Activated CD4-positive, alpha-beta memory T cell treated with anti-CD3 and anti-CD28 coated beads for 36 hours (primary cell): ENCODE data around the gene COL1A2. TPM values are rescaled to one million over a fixed set of nuclear protein-coding genes. Genes with fewer than 3 reads are reported as not detected.

Experiments used
- CTCF ChIA-PET: fragments of 350-600 bp; sonication (Branson Sonifier 250); formaldehyde crosslinking; loops from one replicate; lab custom pipeline; 2021; ENCODE audit warnings: antibody characterized with exemption, inconsistent platforms; lab: Charles Lee
- POLR2A ChIA-PET: fragments of 350-600 bp; sonication (Branson Sonifier 250); formaldehyde crosslinking; loops from one replicate; lab custom pipeline; 2021; ENCODE audit warnings: antibody characterized with exemption; lab: Charles Lee
- DNase-seq: peaks from one replicate; pipeline ENCODE4 v3.0.0-alpha.2; 2020
- H3K27ac Mint-ChIP-seq: one replicate; pipeline ENCODE4 v1.8.0; 2021; ENCODE audit warnings: mixed read lengths
- H3K27me3 Mint-ChIP-seq: one replicate; pipeline ENCODE4 v1.8.0; 2021; ENCODE audit warnings: mixed read lengths
- H3K36me3 Mint-ChIP-seq: one replicate; pipeline ENCODE4 v1.8.0; 2021; ENCODE audit warnings: mixed read lengths
- H3K4me1 Mint-ChIP-seq: one replicate; pipeline ENCODE4 v1.8.0; 2021; ENCODE audit warnings: low read depth, mixed read lengths
- H3K4me3 Mint-ChIP-seq: one replicate; pipeline ENCODE4 v1.8.0; 2021; ENCODE audit warnings: mild to moderate bottlenecking, mixed read lengths
- H3K9me3 Mint-ChIP-seq: one replicate; pipeline ENCODE4 v1.8.0; 2021; ENCODE audit warnings: mixed read lengths
- intact Hi-C: fragments of 100-400 bp; cut with micrococcal nuclease; formaldehyde crosslinking; loops from one replicate; pipeline ENCODE4 v1.15.1; 2023
- total RNA-seq, 2 experiments: library from RNA; stranded (reverse); gene quantifications; one replicate each; pipeline ENCODE4 v1.2.3, GENCODE V29; 2021

Gene COL1A2
- total RNA-seq, 2 experiments from 2014 or later, result not detected

- Mint-ChIP-seq H3K4me1 (no peaks in the 10 kb centered on the region), H3K36me3 (no peaks in the 10 kb centered on the region), H3K4me3 (no peak overlapping the region), H3K9me3 (no peaks in the 10 kb centered on the region), H3K27ac (no peak overlapping the region), H3K27me3 (peaks cover 9% of the 10 kb centered on the region)
- POLR2A ChIA-PET, result no interaction called here
- intact Hi-C loops, result no loop called here
- CTCF ChIA-PET, result interaction anchor here (0.6 to 2.5 kb wide), 4 partner anchors 10 to 1031 kb away, joined by 3 to 13 read pairs (median 6); partner anchors contain the start of gene SGCE
- no peak for DNase-seq
These were observed 51.0 kb downstream of the COL1A2 start for GRCh38 chr7:94445696-94446194.

GRCh38 chr7:94446308-94446707 lies 51.6 kb downstream of the COL1A2 start:
- H3K4me1 Mint-ChIP-seq, result no peaks in the 10 kb centered on the region
- ChIA-PET CTCF (interaction anchor here (0.8 to 2.5 kb wide), 5 partner anchors 10 to 1031 kb away, joined by 3 to 13 read pairs (median 3); partner anchors contain the start of gene SGCE), POLR2A (no interaction called here)
- no peaks in the 10 kb centered on the region for H3K9me3 Mint-ChIP-seq
- no peaks in the 10 kb centered on the region for H3K36me3 Mint-ChIP-seq
- no peak for DNase-seq
- H3K4me3 Mint-ChIP-seq, result no peak overlapping the region
- peaks cover 10% of the 10 kb centered on the region for H3K27me3 Mint-ChIP-seq
- intact Hi-C loops, result no loop called here
- no peak overlapping the region for H3K27ac Mint-ChIP-seq

GRCh38 chr7:94449151-94449725 lies 54.5 kb downstream of the COL1A2 start:
- Mint-ChIP-seq H3K4me1 (no peaks in the 10 kb centered on the region), H3K27ac (no peak overlapping the region), H3K9me3 (no peaks in the 10 kb centered on the region), H3K36me3 (no peaks in the 10 kb centered on the region), H3K4me3 (no peak overlapping the region), H3K27me3 (peaks cover 15% of the 10 kb centered on the region)
- ChIA-PET POLR2A (no interaction called here), CTCF (interaction anchor here (0.6 to 4.2 kb wide), 29 partner anchors 9 to 1221 kb away, joined by 3 to 52 read pairs (median 4); partner anchors contain the start of gene SGCE)
- intact Hi-C loops, result loop anchor here (1.0 to 2.0 kb wide), 2 partner anchors 798 to 1028 kb away; no protein-coding TSS in a partner anchor
- DNase-seq, result no peak

- no peak for DNase-seq
- ChIA-PET CTCF (interaction anchor here (0.6 to 4.2 kb wide), 29 partner anchors 9 to 1222 kb away, joined by 3 to 52 read pairs (median 4); partner anchors contain the start of genes CASD1 and SGCE), POLR2A (no interaction called here)
- intact Hi-C loops, result loop anchor here (5.0 kb wide), 1 partner anchor 207 kb away; the partner anchor contains the start of gene SGCE
- no peaks in the 10 kb centered on the region for H3K36me3 Mint-ChIP-seq
- peaks cover 15% of the 10 kb centered on the region for H3K27me3 Mint-ChIP-seq
- no peak overlapping the region for H3K27ac Mint-ChIP-seq
- H3K4me3 Mint-ChIP-seq, result no peak overlapping the region
- H3K4me1 Mint-ChIP-seq, result no peaks in the 10 kb centered on the region
- H3K9me3 Mint-ChIP-seq, result no peaks in the 10 kb centered on the region
These were observed 55.5 kb downstream of the COL1A2 start for GRCh38 chr7:94450044-94450697.

- Mint-ChIP-seq H3K27ac (no peak overlapping the region), H3K9me3 (no peaks in the 10 kb centered on the region), H3K27me3 (peaks cover 15% of the 10 kb centered on the region), H3K36me3 (no peaks in the 10 kb centered on the region), H3K4me3 (no peak overlapping the region), H3K4me1 (no peaks in the 10 kb centered on the region)
- CTCF ChIA-PET, result interaction anchor here (0.9 to 4.2 kb wide), 7 partner anchors 8 to 1025 kb away, joined by 3 to 52 read pairs (median 12); partner anchors contain the start of gene CASD1
- POLR2A ChIA-PET, result no interaction called here
- intact Hi-C loops, result loop anchor here (5.0 kb wide), 1 partner anchor 206 kb away; the partner anchor contains the start of gene SGCE
- no peak for DNase-seq
These were observed 56.5 kb downstream of the COL1A2 start for GRCh38 chr7:94451187-94451586.

GRCh38 chr7:94452239-94452638 lies 57.5 kb downstream of the COL1A2 start:
- Mint-ChIP-seq H3K4me3 (no peak overlapping the region), H3K4me1 (no peaks in the 10 kb centered on the region), H3K36me3 (no peaks in the 10 kb centered on the region), H3K27ac (no peak overlapping the region), H3K9me3 (no peaks in the 10 kb centered on the region), H3K27me3 (peaks cover 15% of the 10 kb centered on the region)
- ChIA-PET POLR2A (no interaction called here), CTCF (no interaction called here)
- no peak for DNase-seq
- intact Hi-C loops, result loop anchor here (5.0 kb wide), 1 partner anchor 205 kb away; the partner anchor contains the start of gene SGCE

- no peak overlapping the region for H3K27ac Mint-ChIP-seq
- CTCF ChIA-PET, result no interaction called here
- no peak overlapping the region for H3K4me3 Mint-ChIP-seq
- POLR2A ChIA-PET, result no interaction called here
- H3K4me1 Mint-ChIP-seq, result no peaks in the 10 kb centered on the region
- H3K9me3 Mint-ChIP-seq, result no peaks in the 10 kb centered on the region
- intact Hi-C loops, result loop anchor here (5.0 kb wide), 1 partner anchor 203 kb away; the partner anchor contains the start of gene SGCE
- no peaks in the 10 kb centered on the region for H3K36me3 Mint-ChIP-seq
- no peak for DNase-seq
- peaks cover 15% of the 10 kb centered on the region for H3K27me3 Mint-ChIP-seq
These were observed 59.2 kb downstream of the COL1A2 start for GRCh38 chr7:94453898-94454297.

- no peak for DNase-seq
- H3K4me1 Mint-ChIP-seq, result no peaks in the 10 kb centered on the region
- peaks cover under 1% of the 10 kb centered on the region for H3K27me3 Mint-ChIP-seq
- H3K27ac Mint-ChIP-seq, result no peak overlapping the region
- ChIA-PET POLR2A (no interaction called here), CTCF (interaction anchor here (2.0 to 3.6 kb wide), 2 partner anchors 8 to 198 kb away, joined by 6 to 13 read pairs; partner anchors contain the start of gene SGCE)
- intact Hi-C loops, result no loop called here
- no peaks in the 10 kb centered on the region for H3K36me3 Mint-ChIP-seq
- H3K4me3 Mint-ChIP-seq, result no peak overlapping the region
- no peaks in the 10 kb centered on the region for H3K9me3 Mint-ChIP-seq
These were observed 63.3 kb downstream of the COL1A2 start for GRCh38 chr7:94458041-94458440.

- no peak overlapping the region for H3K27ac Mint-ChIP-seq
- H3K9me3 Mint-ChIP-seq, result peaks cover 4% of the 10 kb centered on the region
- CTCF ChIA-PET, result no interaction called here
- no peaks in the 10 kb centered on the region for H3K4me1 Mint-ChIP-seq
- peaks cover 3% of the 10 kb centered on the region for H3K36me3 Mint-ChIP-seq
- no peak for DNase-seq
- POLR2A ChIA-PET, result no interaction called here
- intact Hi-C loops, result no loop called here
- no peak overlapping the region for H3K4me3 Mint-ChIP-seq
- peaks cover 3% of the 10 kb centered on the region for H3K27me3 Mint-ChIP-seq
These were observed 71.8 kb downstream of the COL1A2 start for GRCh38 chr7:94466516-94466915.

- no peak for DNase-seq
- peaks cover 9% of the 10 kb centered on the region for H3K27me3 Mint-ChIP-seq
- peaks cover 5% of the 10 kb centered on the region for H3K36me3 Mint-ChIP-seq
- CTCF ChIA-PET, result no interaction called here
- H3K4me1 Mint-ChIP-seq, result no peaks in the 10 kb centered on the region
- peaks cover 10% of the 10 kb centered on the region for H3K9me3 Mint-ChIP-seq
- no peak overlapping the region for H3K27ac Mint-ChIP-seq
- H3K4me3 Mint-ChIP-seq, result no peak overlapping the region
- POLR2A ChIA-PET, result no interaction called here
- intact Hi-C loops, result loop anchor here (1.0 kb wide), 1 partner anchor 21 kb away; no protein-coding TSS in a partner anchor
These were observed 76.9 kb downstream of the COL1A2 start for GRCh38 chr7:94471604-94472003.

- POLR2A ChIA-PET, result no interaction called here
- Mint-ChIP-seq H3K27ac (no peak overlapping the region), H3K36me3 (peaks cover 5% of the 10 kb centered on the region), H3K4me1 (no peaks in the 10 kb centered on the region), H3K4me3 (no peak overlapping the region), H3K9me3 (peaks cover 10% of the 10 kb centered on the region), H3K27me3 (peaks cover 12% of the 10 kb centered on the region)
- intact Hi-C loops, result loop anchor here (1.0 kb wide), 1 partner anchor 20 kb away; no protein-coding TSS in a partner anchor
- DNase-seq, result no peak
- CTCF ChIA-PET, result no interaction called here
These were observed 77.9 kb downstream of the COL1A2 start for GRCh38 chr7:94472608-94473007.

GRCh38 chr7:94476251-94476840 lies 81.7 kb downstream of the COL1A2 start:
- POLR2A ChIA-PET, result no interaction called here

More at GRCh38 chr7:94476251-94476840, 81.7 kb downstream of the COL1A2 start:
- intact Hi-C loops, result no loop called here
- no peak for DNase-seq
- Mint-ChIP-seq H3K4me3 (no peak overlapping the region), H3K36me3 (peaks cover 3% of the 10 kb centered on the region), H3K4me1 (no peaks in the 10 kb centered on the region), H3K9me3 (peaks cover 7% of the 10 kb centered on the region), H3K27ac (no peak overlapping the region), H3K27me3 (peaks cover 17% of the 10 kb centered on the region)
- CTCF ChIA-PET, result no interaction called here
